KMS-11 (cell line): Measurements from ENCODE around the gene ARL15.
A peak's percentile ranks its signal among the peaks of the same experiment; 100 is the strongest.

ENCODE experiments used
- H2AFZ ChIP-seq: fragments of 200-600 bp; sonication (generic); 2 replicates; pipeline ENCODE4 v1.6.1; 2016; ENCODE audit warnings: antibody characterized with exemption, mixed run types, low read depth
- H3K27ac ChIP-seq: fragments of 200-600 bp; sonication (generic); 2 replicates; pipeline ENCODE4 v1.6.1; 2016; ENCODE audit warnings: mild to moderate bottlenecking, mixed run types
- H3K27me3 ChIP-seq: fragments of 200-600 bp; sonication (generic); 2 replicates; pipeline ENCODE4 v1.6.1; 2017; ENCODE audit warnings: mild to moderate bottlenecking, low read depth, mixed run types, moderate library complexity; ENCODE audit not compliant: insufficient read depth
- H3K36me3 ChIP-seq: fragments of 200-600 bp; sonication (generic); 2 replicates; pipeline ENCODE4 v1.6.1; 2017; ENCODE audit warnings: mild to moderate bottlenecking, mixed run types; ENCODE audit not compliant: insufficient read depth
- H3K4me1 ChIP-seq: fragments of 200-600 bp; sonication (generic); 2 replicates; pipeline ENCODE4 v1.6.1; 2016; ENCODE audit warnings: mild to moderate bottlenecking, low read depth, mixed run types; ENCODE audit not compliant: poor library complexity, severe bottlenecking
- H3K4me2 ChIP-seq: fragments of 200-600 bp; sonication (generic); 2 replicates; pipeline ENCODE4 v1.7.0; 2016; ENCODE audit warnings: mild to moderate bottlenecking, mixed run types
- H3K4me3 ChIP-seq: fragments of 200-600 bp; sonication (generic); IDR thresholded peaks from 2 replicates; pipeline ENCODE4 v1.6.1; 2017; ENCODE audit warnings: low read depth, low read length, mixed read lengths; ENCODE audit not compliant: insufficient read depth
- H3K79me2 ChIP-seq: fragments of 200-600 bp; sonication (generic); 2 replicates; pipeline ENCODE4 v1.6.1; 2016; ENCODE audit warnings: low read depth, mixed run types; ENCODE audit not compliant: insufficient read depth
- H3K9ac ChIP-seq: fragments of 200-600 bp; sonication (generic); 2 replicates; pipeline ENCODE4 v1.6.1; 2016; ENCODE audit warnings: mild to moderate bottlenecking, mixed run types
- H4K20me1 ChIP-seq: fragments of 200-600 bp; sonication (generic); 2 replicates; pipeline ENCODE4 v1.6.1; 2016; ENCODE audit warnings: mild to moderate bottlenecking, mixed run types; ENCODE audit not compliant: insufficient read depth
- TF ChIP-seq, protein P1 (sequence below): fragments of 200-600 bp; sonication (generic); conservative IDR thresholded peaks from 2 replicates; pipeline ENCODE4 v1.6.1; 2017; ENCODE audit warnings: low read depth, mild to moderate bottlenecking, antibody characterized with exemption, low read length, moderate library complexity, mixed read lengths

Gene ARL15

GRCh38 chr5:54234304-54234933 is 76.0 kb downstream of the ARL15 start:
- Histone ChIP-seq H3K4me2 (peak overlapping the region; percentile 46), H3K4me1 (peaks cover 15% of the 10 kb centered on the region), H3K36me3 (no peaks in the 10 kb centered on the region), H3K27ac (no peak overlapping the region), H3K27me3 (no peaks in the 10 kb centered on the region), H3K79me2 (no peaks in the 10 kb centered on the region), H2AFZ (no peak overlapping the region), H3K4me3 (no peak overlapping the region), H4K20me1 (no peaks in the 10 kb centered on the region), H3K9ac (no peak overlapping the region)
- TF ChIP-seq, protein P1, sequence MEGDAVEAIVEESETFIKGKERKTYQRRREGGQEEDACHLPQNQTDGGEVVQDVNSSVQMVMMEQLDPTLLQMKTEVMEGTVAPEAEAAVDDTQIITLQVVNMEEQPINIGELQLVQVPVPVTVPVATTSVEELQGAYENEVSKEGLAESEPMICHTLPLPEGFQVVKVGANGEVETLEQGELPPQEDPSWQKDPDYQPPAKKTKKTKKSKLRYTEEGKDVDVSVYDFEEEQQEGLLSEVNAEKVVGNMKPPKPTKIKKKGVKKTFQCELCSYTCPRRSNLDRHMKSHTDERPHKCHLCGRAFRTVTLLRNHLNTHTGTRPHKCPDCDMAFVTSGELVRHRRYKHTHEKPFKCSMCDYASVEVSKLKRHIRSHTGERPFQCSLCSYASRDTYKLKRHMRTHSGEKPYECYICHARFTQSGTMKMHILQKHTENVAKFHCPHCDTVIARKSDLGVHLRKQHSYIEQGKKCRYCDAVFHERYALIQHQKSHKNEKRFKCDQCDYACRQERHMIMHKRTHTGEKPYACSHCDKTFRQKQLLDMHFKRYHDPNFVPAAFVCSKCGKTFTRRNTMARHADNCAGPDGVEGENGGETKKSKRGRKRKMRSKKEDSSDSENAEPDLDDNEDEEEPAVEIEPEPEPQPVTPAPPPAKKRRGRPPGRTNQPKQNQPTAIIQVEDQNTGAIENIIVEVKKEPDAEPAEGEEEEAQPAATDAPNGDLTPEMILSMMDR = peak; percentile 84

DNA sequence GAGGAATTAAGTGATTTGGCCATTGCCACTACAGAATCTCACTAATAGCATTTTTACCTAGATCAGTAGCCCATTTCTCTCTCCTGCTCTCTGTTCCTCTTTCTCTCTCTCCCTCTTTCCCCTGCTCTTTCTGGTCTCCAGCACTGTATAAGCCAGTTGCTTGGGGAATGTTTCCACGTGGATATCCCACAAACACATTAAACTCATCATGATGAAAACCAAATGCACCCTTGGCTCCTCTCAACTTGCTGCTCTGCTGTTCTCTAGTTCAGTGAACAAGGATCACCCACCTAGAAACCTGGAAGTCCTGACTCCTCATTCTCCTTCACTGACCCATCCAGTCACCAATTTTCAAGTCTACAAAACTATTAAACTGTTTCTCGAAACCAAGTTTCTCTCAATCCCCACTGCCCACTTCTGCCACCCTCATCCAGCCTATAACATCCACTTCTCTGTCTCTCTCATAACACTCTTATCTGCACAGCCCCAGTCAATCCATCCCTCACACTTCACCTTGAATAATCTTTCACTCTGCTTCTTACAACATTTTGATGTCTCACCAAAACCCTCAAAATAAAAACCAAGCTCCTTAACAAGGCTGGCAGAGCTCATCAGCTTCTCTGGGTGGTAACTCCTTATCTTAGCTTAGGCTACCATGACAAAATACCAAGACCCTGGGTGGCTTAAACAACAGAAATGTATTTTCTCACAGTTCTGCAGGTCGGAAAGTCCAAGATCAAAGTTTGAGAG is 79.3 kb downstream of the ARL15 start:
- Histone ChIP-seq H3K9ac (no peak overlapping the region), H3K4me1 (peaks cover 18% of the 10 kb centered on the region), H3K36me3 (no peaks in the 10 kb centered on the region)

DNA sequence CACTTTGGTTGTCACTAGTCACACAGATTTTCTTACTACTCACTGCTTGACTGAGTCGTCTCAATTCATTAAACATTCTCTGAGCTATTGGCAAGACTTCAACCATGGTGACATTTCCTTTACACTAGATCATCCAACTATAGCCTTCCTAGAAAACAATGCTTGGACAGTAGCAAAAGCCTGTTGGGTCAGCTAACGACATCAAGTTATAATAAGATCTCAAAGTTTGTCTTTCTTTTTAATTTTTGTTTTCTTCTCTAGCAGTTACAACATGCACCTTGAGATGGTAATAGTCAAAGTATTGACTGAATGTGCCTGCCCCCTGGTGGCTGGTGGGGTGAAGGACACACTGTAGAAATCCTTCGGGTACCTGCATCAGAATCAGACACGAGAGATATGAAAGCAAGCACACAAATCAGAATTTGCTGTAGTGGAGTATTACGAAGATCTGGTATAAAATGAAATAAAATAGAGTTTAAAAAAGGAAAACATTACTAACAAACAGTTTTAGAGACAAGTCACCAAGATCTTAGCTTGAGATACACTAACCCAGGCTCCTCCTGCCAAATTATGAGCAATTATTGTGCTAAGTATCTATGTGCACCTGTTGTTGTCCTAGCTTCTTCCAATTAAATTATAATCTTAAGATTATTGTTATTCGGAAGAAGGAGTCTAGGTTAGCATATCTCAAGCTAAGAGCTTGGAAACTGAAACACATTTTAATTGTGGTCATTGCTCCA is 81.2 kb downstream of the ARL15 start:
- TF ChIP-seq, protein P1 = peak; percentile 98
- no peak overlapping the region for H3K4me3 ChIP-seq
- no peaks in the 10 kb centered on the region for H4K20me1 ChIP-seq
- no peak overlapping the region for H3K27ac ChIP-seq
- H3K27me3 ChIP-seq = no peaks in the 10 kb centered on the region
- H2AFZ ChIP-seq = no peak overlapping the region
- H3K9ac ChIP-seq = no peak overlapping the region
- no peaks in the 10 kb centered on the region for H3K79me2 ChIP-seq
- H3K4me2 ChIP-seq = peak overlapping the region; percentile 3; the same call in 1 of the 2 replicates
- no peaks in the 10 kb centered on the region for H3K36me3 ChIP-seq
- peaks cover 8% of the 10 kb centered on the region for H3K4me1 ChIP-seq

More for the DNA sequence above, 79.3 kb downstream of the ARL15 start:
- no peaks in the 10 kb centered on the region for H4K20me1 ChIP-seq
- no peaks in the 10 kb centered on the region for H3K79me2 ChIP-seq
- no peak overlapping the region for H3K27ac ChIP-seq
- H3K4me3 ChIP-seq = no peak overlapping the region
- no peaks in the 10 kb centered on the region for H3K27me3 ChIP-seq
- H2AFZ ChIP-seq = no peak overlapping the region
- H3K4me2 ChIP-seq = no peak overlapping the region
- TF ChIP-seq, protein P1 = no peak

DNA sequence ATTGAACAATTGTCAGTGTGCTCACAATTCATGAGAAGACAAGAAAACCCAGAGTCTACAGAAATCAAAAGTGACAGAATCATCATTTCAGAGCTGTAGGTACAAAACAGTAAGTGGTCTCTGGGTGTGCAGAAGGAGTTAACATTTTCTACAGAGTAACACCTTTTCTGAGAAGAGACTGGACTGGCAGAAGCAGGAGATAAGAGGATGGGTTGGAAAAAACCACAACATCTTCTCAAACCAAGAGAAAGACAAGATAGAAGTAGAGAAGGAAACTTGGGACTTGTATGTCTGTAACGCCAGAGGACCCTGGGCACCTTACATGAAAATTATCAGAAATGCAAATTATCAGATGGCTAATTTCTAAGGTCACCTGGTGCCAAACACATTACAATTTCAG is 82.6 kb downstream of the ARL15 start:
- Histone ChIP-seq H4K20me1 (no peaks in the 10 kb centered on the region), H3K4me3 (no peak overlapping the region), H3K27me3 (no peaks in the 10 kb centered on the region), H3K9ac (no peak overlapping the region), H3K4me1 (peaks cover 7% of the 10 kb centered on the region), H3K79me2 (no peaks in the 10 kb centered on the region), H2AFZ (no peak overlapping the region), H3K4me2 (no peak overlapping the region), H3K27ac (no peak overlapping the region), H3K36me3 (no peaks in the 10 kb centered on the region)
- TF ChIP-seq, protein P1 = no peak
